ENCODE measurements around the gene TAF1C.

- TF ChIP-seq CTCF (IDR thresholded peaks at IDR 0.05; ENCODE audit: low read length) (no peak), EZH2 (IDR thresholded peaks at IDR 0.05; ENCODE audit: borderline replicate concordance, low read length) (no peak)
Observed at GRCh38 chr16:84138500-84138823, 48.4 kb downstream of the TAF1C start.

All from OCI-LY1 (cell line).